ENCODE results near the gene SPHK1. TPM values are rescaled to one million over a fixed set of nuclear protein-coding genes. Genes with fewer than 3 reads are reported as not detected.

SPHK1 gene
- polyA plus RNA-seq, 1 donor = 1.7 TPM

GRCh38 chr17:76407509-76407908, 23.1 kb downstream of the SPHK1 start:
- no peak for DNase-seq (ENCODE audit: low read depth)

- DNase-seq (ENCODE audit: low read depth) = no peak
Observed at GRCh38 chr17:76408037-76408849, 23.8 kb downstream of the SPHK1 start.

GRCh38 chr17:76410328-76410965, 26.0 kb downstream of the SPHK1 start:
- no peak for DNase-seq (ENCODE audit: low read depth)

- no peak for DNase-seq (ENCODE audit: low read depth)
Observed at GRCh38 chr17:76411247-76411646, 26.8 kb downstream of the SPHK1 start.

DNA sequence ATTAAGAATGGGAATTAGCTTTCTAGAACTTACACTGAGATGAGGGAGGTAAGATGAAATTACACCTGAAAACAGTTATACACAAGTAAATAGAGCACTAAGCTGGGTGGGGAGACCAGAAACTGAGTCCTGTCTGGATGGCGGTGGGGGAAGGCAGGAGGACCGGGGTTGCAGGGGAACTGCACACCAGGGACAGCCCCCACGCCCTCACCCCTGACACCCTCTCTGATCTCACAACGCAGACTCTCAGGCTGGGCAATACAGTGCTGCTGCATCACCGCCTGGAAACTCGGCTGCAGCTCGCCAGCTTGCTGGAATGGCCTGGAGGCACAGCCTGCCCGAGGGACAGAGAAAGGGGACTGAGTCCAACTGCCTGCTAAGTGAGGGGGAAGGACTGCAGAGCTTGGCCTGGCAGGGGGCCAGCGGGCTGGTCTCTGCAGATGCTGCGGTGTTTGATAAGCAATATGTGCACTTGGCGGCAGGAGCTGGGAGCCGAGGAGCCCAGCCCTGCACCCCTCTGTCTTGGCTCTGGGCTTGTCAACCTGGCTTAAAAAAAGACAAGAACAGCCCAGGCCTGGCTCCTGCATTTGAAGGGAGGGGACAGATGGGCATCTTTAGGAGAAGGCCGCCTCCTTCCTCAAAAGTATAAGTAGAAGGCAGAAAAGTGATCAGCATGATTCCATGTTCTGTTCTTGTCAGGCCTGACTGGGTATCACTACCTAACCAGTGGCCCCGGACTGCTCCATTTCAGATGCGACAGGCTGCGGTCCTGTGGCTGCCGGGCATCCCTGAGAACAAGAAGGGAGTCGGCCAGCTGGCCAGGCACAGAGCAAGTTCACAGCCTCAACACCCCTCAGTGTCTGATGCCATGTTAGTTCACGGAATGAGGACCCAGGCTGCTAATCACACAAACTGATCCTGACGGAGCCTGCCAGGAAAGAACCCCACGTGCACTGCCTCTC, 30.2 kb downstream of the SPHK1 start:
- peak; percentile 36 for DNase-seq (ENCODE audit: low read depth)

DNA sequence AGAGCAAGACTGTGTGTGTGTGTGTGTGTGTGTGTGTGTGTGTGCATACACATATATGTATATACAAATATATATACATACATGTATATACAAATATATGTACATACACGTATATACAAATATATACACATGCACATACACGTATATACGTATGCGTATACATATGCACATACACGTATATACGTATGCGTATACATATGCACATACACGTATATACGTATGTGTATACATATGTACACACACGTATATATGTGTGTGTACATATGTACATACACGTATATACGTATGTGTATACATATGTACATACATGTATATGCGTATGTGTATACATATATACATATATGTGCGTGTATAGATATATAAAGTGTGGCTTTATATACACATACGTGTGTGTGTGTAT, 31.4 kb downstream of the SPHK1 start:
- no peak for DNase-seq (ENCODE audit: low read depth)

DNA sequence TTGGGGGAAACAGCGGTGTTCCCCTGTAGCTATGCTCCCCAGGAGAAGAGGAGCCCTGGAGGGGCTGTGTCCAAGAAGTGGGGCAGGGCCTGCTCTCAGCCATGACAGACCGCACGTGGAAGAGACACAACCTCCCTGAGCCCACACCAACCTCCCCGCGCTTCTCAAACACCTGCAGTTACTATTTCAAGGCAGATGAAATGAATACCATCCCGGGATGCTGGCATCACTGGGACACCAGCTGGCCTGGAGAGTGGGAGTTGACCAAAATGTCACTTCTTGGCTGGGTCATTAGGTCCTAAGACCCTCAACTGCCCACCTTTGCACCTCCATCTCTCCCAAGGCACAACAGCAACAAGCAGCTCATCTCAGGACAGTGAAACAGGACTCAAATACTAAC, 32.0 kb downstream of the SPHK1 start:
- DNase-seq (ENCODE audit: low read depth) = no peak

DNA sequence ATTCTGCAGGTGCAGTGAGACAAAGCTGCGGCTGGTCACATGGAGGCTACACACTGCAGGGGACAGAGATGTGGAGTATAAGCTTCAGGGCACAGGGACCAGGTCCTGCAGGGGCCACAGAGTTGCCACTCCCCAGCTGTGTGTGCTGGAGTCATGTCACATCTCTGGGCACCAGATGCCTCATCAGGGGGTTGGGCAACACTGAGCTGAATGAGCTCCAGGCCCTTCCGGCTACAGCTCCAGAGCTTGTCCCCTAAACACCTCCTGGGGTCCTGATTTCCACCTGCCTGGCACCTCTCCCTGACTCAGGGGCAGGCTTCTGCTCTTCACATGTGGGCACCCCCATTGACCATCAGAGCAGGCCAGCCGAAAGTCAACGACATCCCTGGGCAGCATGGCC, 32.5 kb downstream of the SPHK1 start:
- no peak for DNase-seq (ENCODE audit: low read depth)

DNA sequence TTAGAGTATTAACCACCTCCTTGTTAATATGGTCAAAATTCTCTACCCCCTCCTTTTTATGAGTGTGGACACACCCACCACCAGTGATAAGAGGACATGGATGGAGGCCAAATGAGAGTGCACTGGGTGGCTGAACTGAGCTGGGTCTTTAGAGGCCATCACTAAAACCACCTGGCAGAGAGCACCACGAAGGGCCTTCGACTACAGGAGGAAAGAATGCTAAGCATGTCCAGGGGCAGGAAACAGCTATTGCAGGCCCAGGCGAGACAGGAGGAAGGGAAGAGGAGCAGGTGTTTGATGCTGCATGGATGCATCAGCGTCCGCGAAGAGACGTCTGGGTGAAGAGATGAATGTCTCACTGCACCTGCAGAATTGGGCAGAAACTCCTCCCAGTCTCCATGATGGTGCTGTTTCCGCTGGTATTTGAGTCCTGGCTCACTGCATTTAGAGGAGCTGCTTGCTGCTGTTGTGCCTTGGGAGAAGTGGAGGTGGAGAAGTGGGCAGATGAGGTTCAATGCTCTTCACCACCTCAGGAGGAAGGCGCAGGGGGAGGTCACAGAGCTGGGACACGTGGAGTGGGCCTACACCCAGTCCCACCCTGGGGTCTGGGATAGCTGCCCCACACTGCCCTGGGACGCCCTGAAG, 33.2 kb downstream of the SPHK1 start:
- DNase-seq (ENCODE audit: low read depth) = no peak

- DNase-seq (ENCODE audit: low read depth) = no peak
Observed at GRCh38 chr17:76419576-76420260, 35.3 kb downstream of the SPHK1 start.

DNA sequence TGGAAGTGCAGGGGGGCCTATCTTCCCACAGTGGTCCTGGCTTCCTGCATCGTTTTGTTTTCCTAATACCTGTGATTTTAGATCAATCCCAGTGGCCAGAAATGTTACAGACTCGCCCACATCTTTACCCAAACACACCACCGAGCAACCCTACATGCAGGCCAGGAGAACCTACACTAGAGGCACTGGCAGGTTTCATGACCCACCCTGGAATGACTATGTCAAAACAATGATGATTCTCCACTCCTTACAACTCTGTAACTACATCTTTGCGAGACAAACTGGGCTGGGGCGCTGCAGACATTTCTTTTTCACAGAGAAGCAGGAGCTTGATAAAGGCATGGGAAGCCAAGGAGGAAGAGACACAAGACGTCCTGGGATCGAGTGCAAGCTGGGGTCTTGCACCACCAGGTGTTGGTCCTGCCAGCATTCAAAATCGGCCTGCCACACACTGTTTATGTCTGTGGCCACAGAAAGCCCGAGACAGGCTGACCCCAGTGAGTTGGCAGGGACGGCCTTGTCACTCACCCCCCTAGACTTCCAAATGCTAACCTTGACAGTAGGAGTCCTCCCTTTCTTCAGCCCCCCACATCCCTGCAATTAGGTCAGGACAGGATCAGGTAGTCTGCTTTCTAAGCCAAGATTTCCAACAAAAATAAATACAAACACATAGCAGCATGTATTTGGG, 36.1 kb downstream of the SPHK1 start:
- DNase-seq (ENCODE audit: low read depth) = no peak

GRCh38 chr17:76421044-76421407, 36.6 kb downstream of the SPHK1 start:
- no peak for DNase-seq (ENCODE audit: low read depth)

DNA sequence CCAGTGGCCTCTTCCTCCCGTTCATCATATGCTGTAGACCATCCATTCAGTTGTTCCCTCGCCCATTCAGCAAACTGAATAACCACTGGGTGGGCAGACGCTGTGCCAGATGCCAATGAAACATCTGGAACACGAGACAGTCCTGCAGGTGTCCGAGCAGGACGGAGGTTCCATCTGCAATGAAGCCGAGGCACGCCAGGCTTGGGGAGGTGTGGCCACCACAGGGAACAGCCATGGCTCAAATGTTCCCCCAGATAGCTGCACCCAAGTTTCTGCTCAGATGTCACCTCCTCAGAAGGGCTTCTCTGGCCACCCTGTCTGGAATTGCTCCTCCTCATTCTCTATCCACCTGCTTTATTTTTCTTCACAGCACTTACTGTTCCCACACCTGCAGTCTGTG, 38.0 kb downstream of the SPHK1 start:
- no peak for DNase-seq (ENCODE audit: low read depth)

DNA sequence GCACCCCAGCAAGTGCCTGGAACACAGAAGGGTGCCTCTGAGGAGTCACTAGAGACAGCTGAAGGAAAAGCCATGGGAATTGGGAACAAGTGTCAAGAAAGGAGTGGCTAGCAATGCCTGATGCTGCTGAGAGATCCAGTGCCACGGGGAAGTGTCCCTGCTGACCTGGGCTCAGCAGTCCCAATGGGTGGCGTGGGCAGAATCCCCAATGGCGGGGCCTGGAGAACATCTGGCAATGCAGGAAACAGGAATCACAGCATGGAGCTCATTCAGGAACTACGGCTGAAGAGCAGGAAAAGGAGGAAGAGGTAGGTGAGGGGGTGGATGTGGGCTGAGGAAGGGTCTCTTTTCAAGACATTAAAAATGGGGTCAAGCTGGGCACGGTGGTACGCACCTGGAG, 38.5 kb downstream of the SPHK1 start:
- DNase-seq (ENCODE audit: low read depth) = no peak

DNA sequence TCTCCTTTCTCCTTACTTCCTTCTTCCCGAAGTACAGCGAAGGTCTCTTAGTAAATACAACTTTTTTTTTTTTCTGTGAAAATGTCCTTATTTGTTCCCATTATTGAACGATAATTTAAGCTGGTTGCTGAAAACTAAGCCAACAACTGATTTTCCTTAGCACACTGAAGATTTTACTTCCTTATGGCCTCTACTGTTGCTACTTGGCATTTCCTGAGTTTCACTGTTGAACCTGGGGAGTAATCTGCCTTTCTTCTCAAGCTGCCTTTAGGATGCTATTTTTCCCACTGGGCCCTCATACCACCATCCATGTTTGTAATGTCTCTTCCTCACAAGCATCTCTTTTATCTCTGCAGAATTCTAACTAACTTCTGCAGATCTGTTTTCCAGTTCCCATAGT, 42.4 kb downstream of the SPHK1 start:
- no peak for DNase-seq (ENCODE audit: low read depth)

DNA sequence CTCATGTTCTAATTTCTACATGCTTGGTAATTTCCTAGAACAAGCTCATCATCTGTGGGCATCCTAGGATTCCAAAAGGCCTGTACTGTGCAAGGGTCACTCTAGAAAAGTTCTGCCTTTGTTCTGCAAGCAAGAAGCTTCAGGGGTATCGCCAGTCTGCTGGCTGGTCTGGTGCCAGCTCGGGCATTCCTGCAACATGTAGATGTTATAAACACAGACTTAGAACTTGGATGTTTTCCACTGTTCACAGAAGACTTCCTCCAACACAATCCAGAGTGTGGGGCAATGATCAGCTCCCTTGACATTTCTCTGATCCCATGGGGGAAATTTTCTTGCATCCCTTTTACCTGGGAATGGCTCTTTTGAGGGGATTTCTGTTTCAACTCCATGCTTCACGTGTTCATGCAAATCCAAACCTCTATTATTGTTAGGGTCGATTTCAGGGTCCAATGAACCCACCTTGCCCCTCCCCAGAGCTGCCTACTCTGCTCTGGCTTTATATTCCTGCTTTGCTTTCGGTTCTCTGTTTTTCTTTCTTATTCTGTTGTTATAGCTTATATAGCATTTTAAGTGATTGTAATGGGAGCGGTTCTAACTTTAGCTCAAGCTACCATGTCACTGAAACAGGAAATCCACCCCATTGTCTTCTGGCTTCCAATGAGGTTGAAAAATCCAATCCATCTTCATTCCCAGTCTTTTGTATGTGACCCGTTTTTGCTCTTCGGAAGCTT, 43.3 kb downstream of the SPHK1 start:
- no peak for DNase-seq (ENCODE audit: low read depth)

- DNase-seq (ENCODE audit: low read depth) = no peak
Observed at GRCh38 chr17:76428511-76428910, 44.1 kb downstream of the SPHK1 start.

- no peak for DNase-seq (ENCODE audit: low read depth)
Observed at GRCh38 chr17:76431509-76431908, 47.1 kb downstream of the SPHK1 start.

DNA sequence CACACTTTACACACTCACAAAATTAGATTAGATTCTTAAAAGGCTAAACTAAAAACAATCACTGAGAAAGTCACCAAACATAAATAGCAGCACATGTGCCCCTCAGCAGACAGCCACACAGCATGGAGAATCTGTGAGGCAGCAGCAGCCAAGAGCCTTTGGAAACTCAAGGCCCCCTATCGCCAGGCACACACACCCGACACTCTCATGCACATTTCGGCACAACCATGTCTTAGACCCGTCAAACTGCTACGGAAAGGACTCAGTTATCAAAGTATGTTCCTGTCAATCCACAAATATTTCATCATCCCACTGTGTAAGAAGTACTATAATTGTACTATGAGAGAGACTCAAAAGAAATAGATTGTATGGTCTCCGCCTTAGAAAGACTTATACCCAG, 47.6 kb downstream of the SPHK1 start:
- no peak for DNase-seq (ENCODE audit: low read depth)

Measured in forelimb muscle (tissue), 1 donor.